Measurements from ENCODE around the gene TSEN34.
"Not testable (repeated sequence)": the region's sequence is repeated elsewhere in the genome, so short reads cannot be mapped to it uniquely, and the experiment has no call there.

DNA sequence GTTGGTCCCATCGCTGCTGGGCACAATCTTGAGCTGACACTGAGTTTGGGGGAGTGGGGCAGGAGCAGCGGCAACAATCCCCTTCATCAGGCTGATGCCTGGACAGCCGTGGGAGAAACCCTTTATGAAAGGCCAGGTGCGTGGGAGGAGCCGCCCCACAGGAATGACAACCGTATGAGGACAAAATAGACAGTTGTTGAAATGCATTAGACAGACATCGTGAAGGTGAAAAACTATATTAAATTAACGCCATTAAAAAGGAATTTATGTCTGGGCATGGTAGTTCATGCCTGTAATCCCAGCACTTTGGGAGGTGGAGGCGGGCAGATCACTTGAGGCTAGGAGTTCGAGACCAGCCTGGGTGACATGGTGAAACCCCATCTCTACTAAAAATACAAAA is 33.5 kb downstream of the TSEN34 start:
- TF ChIP-seq, protein P1, sequence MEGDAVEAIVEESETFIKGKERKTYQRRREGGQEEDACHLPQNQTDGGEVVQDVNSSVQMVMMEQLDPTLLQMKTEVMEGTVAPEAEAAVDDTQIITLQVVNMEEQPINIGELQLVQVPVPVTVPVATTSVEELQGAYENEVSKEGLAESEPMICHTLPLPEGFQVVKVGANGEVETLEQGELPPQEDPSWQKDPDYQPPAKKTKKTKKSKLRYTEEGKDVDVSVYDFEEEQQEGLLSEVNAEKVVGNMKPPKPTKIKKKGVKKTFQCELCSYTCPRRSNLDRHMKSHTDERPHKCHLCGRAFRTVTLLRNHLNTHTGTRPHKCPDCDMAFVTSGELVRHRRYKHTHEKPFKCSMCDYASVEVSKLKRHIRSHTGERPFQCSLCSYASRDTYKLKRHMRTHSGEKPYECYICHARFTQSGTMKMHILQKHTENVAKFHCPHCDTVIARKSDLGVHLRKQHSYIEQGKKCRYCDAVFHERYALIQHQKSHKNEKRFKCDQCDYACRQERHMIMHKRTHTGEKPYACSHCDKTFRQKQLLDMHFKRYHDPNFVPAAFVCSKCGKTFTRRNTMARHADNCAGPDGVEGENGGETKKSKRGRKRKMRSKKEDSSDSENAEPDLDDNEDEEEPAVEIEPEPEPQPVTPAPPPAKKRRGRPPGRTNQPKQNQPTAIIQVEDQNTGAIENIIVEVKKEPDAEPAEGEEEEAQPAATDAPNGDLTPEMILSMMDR (IDR thresholded peaks at IDR 0.05; ENCODE audit: low read depth, low read length, poor library complexity, severe bottlenecking) = not testable (repeated sequence)
- TF ChIP-seq EZH2phosphoT487 (IDR thresholded peaks at IDR 0.05; ENCODE audit: borderline replicate concordance, low read length) = not testable (repeated sequence)
